B cell (primary cell): ENCODE data around the gene ERMARD.

Source experiments
- CTCF ChIP-seq: fragments of 200-600 bp; IDR thresholded peaks from one replicate; pipeline ENCODE4 v1.8.0; 2022; ENCODE audit warnings: antibody characterized with exemption, mild to moderate bottlenecking
- EZH2 ChIP-seq: IDR thresholded peaks from 2 replicates; pipeline ENCODE4 v1.6.1; 2012; ENCODE audit warnings: borderline replicate concordance, low read depth, mild to moderate bottlenecking, moderate library complexity, low read length; ENCODE audit not compliant: insufficient read depth, poor library complexity, severe bottlenecking

- no peak for TF ChIP-seq CTCF
- no peak for TF ChIP-seq EZH2
These were observed 52.5 kb downstream of the ERMARD start for GRCh38 chr6:169803816-169804340.
